AG04450 (cell line): ENCODE data around the gene CHRND. TPM values are rescaled to one million over a fixed set of nuclear protein-coding genes. Genes with fewer than 3 reads are reported as not detected.

ENCODE experiments used
- CTCF ChIA-PET: fragments of 300-600, 350-600 bp; formaldehyde crosslinking; extraction: SDS; loops from one replicate; lab custom pipeline; 2022; ENCODE audit warnings: antibody characterized with exemption, inconsistent platforms; lab: Charles Lee
- POLR2A ChIA-PET: fragments of 350-600 bp; formaldehyde crosslinking; extraction: SDS; loops from one replicate; lab custom pipeline; 2021; ENCODE audit warnings: antibody characterized with exemption, inconsistent platforms; lab: Yijun Ruan, JAX
- DNase-seq: peaks from one replicate; pipeline ENCODE4 v3.0.0-alpha.2; 2011; ENCODE audit warnings: low read depth, low spot score
- H3K27ac ChIP-seq: one replicate; pipeline ENCODE4 v1.5.1; 2012; ENCODE audit warnings: low read depth, low read length, control low read depth
- H3K27me3 ChIP-seq: one replicate; pipeline ENCODE4 v1.6.0; 2012; ENCODE audit warnings: low read length; ENCODE audit not compliant: control insufficient read depth, insufficient read depth
- H3K4me3 ChIP-seq: 2 replicates; pipeline ENCODE4 v1.5.1; 2011; ENCODE audit warnings: mild to moderate bottlenecking, low read depth, low read length, control low read depth
- H3K9me3 ChIP-seq: 2 replicates; pipeline ENCODE4 v1.5.1; 2012; ENCODE audit warnings: low read length; ENCODE audit not compliant: control insufficient read depth, insufficient read depth
- polyA plus RNA-seq: library from polyadenylated mRNA; depleted of rRNA; stranded (reverse); fragments of >200 nt; gene quantifications from 2 replicates; pipeline ENCODE4 v1.2.3, GENCODE V29; 2011
- TF ChIP-seq, protein P1 (sequence below): IDR thresholded peaks from 2 replicates; pipeline ENCODE4 v1.5.1; 2011; ENCODE audit warnings: low read depth, low read length, control low read depth, inconsistent platforms

CHRND gene
- polyA plus RNA-seq, 1 experiment: not detected

DNA sequence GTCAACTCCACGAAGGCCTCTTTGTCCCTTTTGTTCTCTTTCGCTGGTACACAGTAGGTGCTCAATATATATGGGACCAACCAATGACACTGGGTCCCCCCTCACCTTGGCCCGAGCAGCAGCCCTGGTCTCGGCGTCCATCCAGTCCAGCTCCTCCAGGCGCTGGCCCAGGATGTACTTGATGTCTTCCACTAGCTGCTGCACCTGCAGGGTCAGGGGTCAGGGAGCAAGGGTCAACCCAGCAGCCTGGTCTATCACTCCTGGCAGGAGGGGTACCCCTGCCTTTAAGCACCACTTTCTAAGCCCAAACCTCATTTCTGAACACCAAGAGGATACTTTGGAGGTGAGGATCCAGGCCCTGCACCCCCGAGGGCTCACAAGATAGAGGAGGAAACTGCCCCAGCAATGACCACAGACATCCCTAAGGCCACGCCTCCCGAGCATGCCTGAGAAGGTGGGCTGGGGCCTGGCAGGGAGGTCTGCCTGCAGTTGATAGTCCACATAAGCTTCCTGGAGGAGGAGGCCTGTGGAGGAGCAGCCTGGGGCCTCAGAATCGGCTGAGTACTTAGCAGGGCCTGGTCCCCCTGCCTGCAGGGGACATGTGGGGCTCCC, 42.5 kb upstream of the CHRND start:
- Histone ChIP-seq H3K27ac (no peak overlapping the region), H3K27me3 (peaks cover 48% of the 10 kb centered on the region), H3K9me3 (no peaks in the 10 kb centered on the region; the same call in 1 of the 2 replicates), H3K4me3 (no peak overlapping the region)
- ChIA-PET POLR2A (no interaction called here), CTCF (no interaction called here)
- TF ChIP-seq, protein P1, sequence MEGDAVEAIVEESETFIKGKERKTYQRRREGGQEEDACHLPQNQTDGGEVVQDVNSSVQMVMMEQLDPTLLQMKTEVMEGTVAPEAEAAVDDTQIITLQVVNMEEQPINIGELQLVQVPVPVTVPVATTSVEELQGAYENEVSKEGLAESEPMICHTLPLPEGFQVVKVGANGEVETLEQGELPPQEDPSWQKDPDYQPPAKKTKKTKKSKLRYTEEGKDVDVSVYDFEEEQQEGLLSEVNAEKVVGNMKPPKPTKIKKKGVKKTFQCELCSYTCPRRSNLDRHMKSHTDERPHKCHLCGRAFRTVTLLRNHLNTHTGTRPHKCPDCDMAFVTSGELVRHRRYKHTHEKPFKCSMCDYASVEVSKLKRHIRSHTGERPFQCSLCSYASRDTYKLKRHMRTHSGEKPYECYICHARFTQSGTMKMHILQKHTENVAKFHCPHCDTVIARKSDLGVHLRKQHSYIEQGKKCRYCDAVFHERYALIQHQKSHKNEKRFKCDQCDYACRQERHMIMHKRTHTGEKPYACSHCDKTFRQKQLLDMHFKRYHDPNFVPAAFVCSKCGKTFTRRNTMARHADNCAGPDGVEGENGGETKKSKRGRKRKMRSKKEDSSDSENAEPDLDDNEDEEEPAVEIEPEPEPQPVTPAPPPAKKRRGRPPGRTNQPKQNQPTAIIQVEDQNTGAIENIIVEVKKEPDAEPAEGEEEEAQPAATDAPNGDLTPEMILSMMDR: no peak
- DNase-seq: no peak

DNA sequence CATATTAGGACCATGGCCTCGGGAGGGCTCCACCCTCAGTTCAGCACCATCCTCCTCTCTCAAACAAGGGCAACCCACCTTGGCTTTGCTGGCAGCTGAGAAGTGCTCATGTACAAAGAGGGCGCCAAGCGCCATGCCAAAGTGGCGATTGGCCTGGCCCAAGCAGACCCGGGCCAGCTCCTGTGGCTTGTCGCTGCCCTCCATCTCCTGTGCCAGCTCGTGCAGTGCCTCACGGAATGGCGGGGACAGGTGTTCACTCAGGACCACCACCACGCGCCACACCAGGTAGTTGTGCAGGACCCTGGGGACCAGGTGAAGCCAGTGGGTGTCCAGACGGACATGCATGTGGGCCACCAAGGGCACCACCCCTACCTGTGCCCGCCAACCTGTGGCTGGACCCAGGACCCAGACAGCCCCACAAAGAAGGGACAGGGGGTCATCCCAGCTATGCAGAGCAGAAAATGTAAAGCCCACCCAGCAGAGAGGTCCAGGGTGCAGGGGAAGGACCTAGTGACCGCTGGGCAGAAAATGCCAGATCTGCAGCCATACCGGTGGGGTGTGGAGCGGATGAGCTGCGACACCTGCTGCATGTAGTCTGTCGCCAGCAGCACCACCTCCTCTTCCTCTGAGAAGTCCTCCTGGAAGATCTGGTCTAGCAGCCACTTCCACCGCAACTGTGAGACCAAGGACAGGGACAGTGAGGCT, 41.9 kb upstream of the CHRND start:
- TF ChIP-seq, protein P1: no peak
- ChIA-PET CTCF (no interaction called here), POLR2A (no interaction called here)
- Histone ChIP-seq H3K27ac (no peak overlapping the region), H3K9me3 (no peaks in the 10 kb centered on the region; the same call in 1 of the 2 replicates), H3K4me3 (no peak overlapping the region), H3K27me3 (peaks cover 48% of the 10 kb centered on the region)
- no peak for DNase-seq

DNA sequence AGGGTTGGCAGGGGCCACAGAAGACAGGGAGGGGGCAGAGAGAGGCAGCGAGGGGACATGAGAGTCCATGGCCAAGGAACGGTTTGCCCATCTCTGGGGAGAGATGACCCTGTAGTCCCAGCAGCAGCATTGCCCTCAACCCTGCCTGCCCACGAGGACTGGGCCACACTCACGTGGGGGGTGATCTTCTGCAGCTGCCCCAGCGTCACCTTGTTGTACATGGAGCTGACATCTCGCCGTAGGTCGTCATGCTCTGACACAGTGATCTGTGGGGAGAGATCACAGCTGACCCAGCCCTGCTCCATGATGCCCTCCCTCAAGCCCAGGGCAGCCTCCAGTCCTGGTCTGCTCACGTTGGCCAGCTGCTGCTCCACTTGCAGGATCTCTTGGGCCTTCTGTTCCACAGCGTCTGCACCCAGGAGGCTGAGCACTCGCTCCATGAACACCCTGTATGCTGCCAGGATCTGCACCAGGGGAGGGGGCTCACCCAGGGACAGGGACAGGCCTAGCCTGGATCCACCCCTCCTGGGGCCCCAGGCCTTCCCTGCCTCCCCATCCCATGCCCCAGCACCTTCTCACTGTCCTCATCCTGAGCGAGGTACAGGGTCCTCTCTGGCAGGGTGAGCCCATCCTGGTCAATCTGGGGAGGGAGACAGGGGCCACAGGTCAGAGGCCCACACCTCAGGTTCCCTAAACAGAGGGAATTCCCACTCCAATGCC, 41.2 kb upstream of the CHRND start:
- H3K4me3 ChIP-seq: no peak overlapping the region
- H3K9me3 ChIP-seq: no peaks in the 10 kb centered on the region; the same call in 1 of the 2 replicates
- CTCF ChIA-PET: no interaction called here
- no peak for DNase-seq
- H3K27me3 ChIP-seq: peaks cover 47% of the 10 kb centered on the region
- TF ChIP-seq, protein P1: no peak
- H3K27ac ChIP-seq: no peak overlapping the region
- POLR2A ChIA-PET: no interaction called here

DNA sequence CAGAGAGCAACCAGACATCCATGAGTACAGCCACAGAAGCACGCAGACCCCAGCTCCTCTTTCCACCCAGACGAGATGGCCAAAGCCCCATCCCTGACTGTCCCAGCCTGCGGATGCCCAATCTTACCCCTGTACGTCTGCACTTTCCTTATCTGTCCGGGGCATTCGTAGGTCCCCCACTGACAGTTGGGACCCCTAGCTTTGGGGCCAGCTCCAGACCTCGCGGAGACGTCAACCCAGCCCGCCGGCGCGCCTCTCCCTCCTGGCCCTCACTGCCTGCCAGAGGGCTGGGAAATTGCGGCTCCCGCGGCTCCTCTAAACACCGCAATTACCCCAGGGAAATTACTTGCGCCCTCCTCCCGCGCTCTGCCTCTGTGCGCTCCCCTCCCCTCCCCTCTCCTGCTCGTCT, 40.6 kb upstream of the CHRND start:
- TF ChIP-seq, protein P1: no peak
- POLR2A ChIA-PET: no interaction called here
- Histone ChIP-seq H3K27me3 (peaks cover 49% of the 10 kb centered on the region), H3K4me3 (no peak overlapping the region), H3K9me3 (no peaks in the 10 kb centered on the region; the same call in 1 of the 2 replicates), H3K27ac (no peak overlapping the region)
- CTCF ChIA-PET: no interaction called here
- DNase-seq: no peak
